ENCODE data around the gene PLEKHO2.

DNA sequence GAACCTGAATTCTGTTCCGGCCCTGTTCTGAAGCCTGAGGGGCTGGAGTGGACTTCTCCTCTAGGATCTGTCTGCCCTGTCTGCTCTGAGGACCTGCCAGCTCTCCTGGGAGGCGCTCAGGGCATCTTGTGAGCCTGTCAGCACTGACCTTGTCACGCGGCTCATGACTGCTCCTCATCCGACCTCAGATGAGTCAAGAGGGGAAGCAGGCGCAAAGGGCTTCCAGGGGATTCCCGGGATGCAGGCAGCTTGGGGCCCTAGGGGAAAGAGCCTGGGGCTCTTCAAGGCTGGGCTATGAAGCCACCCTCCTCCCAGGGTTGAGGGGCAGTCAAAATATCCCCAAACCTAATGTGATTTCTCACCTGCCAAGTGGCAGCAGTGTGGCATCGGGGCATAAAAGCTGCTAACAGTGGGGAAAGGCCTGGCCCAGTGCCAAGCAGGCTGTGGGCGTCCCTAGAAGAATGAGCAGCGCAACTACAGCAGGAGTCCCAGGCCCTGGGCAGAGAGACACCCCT, 42.3 kb downstream of the PLEKHO2 start:
- TF ChIP-seq, protein P1, sequence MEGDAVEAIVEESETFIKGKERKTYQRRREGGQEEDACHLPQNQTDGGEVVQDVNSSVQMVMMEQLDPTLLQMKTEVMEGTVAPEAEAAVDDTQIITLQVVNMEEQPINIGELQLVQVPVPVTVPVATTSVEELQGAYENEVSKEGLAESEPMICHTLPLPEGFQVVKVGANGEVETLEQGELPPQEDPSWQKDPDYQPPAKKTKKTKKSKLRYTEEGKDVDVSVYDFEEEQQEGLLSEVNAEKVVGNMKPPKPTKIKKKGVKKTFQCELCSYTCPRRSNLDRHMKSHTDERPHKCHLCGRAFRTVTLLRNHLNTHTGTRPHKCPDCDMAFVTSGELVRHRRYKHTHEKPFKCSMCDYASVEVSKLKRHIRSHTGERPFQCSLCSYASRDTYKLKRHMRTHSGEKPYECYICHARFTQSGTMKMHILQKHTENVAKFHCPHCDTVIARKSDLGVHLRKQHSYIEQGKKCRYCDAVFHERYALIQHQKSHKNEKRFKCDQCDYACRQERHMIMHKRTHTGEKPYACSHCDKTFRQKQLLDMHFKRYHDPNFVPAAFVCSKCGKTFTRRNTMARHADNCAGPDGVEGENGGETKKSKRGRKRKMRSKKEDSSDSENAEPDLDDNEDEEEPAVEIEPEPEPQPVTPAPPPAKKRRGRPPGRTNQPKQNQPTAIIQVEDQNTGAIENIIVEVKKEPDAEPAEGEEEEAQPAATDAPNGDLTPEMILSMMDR (IDR thresholded peaks at IDR 0.05): no peak
- TF ChIP-seq POLR2A (IDR thresholded peaks at IDR 0.05) (no peak), POLR2AphosphoS5 (IDR thresholded peaks at IDR 0.05; ENCODE audit: insufficient read depth in 1 of 2, low read depth in 1 of 2) (peak; percentile 12 to 79)
